Stimulated activated CD4-positive, alpha-beta T cell treated with anti-CD3 and anti-CD28 coated beads, Interleukin-12 subunit alpha, Interleukin-12 subunit beta, amount 100 ng/mL, for 48 hours (primary cell): Measurements from ENCODE around the gene CDON.

Experiments
- DNase-seq, 3 donors: peaks; one replicate each; pipeline ENCODE4 v3.0.0-alpha.2; 2020; ENCODE audit warnings: low read depth in 2 of 3, low spot score in 1 of 3

Gene CDON

DNA sequence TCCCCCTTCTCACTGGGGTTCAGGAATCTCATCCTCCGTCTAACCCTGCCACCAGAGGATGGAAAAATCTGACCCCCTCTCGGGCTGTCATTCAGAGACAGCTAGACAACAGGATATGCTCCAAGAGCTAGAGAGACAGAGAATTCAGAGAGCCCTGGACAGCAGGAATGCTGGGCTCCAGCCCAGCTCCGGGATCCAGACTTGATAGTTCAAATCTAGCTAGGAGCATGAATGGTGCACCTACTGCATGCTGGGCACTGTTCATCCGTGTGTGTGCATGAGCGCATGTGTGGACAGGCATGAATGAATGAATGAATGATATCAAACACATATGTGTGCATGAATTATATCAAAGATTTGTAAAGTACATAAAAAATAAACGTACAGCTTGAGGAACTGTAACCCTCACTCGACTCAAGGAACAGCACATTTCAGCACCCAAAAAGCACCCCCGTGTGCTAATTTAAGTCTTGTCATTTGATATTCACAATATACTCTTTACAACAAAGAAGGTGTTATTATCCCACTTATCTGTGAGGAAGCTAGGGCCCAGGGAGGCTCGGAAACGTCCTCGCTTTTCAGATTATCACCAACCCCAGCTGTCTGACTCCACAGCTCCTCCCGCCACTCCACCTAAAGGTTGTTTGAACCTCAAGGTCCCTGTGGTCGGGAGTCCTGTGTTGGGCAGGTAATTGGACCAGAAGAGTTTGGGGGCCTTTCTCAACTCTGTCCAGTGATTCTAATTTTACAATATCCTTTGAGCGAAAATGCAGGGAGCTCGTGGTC is 117.5 kb downstream of the CDON start:
- no peak for DNase-seq

DNA sequence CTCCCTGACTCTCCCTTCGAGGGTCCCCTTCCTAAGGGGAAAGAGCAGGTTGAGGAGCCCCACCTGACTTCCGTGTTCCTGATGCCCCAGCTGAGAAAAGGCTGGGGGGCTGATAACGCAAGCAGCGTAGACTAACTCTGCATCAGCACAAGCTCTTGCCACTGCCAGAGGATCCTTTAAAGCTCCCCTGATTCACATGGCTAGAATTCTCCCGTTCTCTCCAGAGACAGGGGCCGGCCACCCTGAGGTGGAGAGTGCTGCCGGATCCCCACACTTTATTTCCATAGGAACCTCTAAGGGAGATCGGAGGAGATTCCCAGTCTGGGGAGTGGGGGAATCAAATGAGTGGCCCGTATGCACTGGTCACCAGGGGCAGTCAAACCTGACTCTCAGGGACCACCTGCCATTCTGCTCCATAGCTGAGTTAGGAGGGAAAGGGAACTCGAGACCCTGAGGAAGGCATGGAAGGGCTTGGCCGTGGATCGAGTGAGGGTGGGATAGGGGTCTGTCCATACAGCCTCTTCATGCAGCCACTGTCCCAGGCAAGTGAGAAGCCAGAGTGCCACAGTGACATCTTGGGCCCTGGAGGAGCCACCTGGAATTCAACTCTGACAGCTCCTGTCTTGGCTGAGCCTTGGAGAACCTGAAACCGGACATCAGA is 118.2 kb downstream of the CDON start:
- no peak for DNase-seq

DNA sequence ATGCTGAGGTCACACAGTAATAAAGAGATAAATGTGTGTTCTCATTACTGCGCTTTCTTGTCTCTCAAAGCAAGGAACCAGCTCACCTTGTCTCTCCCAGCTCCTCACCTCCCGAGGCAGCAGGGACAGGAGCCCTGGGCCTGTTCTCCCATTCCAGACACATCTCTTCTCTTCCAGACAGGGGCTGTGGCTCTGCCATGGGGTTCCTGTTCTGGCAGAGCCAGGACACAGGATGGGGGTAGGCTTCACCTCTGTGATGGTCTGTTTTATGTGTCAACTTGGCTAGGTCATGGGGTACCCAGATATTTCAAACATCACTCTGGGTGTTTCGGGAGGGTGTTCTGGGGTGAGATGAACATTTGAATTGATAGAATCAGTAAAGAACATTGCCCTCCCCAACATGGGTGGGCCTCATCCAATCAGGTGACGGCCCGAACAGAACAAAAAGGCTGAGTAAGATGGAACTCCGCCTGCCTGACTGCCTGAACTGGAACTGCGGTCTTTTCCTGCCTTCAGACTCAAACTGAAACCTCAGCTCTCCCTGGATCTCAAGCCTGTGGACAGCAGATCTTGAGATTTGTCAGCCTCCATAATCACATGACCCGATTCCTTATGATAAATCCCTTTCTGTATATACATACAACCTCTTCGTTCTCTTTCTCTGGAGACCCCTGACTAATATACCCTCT is 118.9 kb downstream of the CDON start:
- DNase-seq, result no peak

DNA sequence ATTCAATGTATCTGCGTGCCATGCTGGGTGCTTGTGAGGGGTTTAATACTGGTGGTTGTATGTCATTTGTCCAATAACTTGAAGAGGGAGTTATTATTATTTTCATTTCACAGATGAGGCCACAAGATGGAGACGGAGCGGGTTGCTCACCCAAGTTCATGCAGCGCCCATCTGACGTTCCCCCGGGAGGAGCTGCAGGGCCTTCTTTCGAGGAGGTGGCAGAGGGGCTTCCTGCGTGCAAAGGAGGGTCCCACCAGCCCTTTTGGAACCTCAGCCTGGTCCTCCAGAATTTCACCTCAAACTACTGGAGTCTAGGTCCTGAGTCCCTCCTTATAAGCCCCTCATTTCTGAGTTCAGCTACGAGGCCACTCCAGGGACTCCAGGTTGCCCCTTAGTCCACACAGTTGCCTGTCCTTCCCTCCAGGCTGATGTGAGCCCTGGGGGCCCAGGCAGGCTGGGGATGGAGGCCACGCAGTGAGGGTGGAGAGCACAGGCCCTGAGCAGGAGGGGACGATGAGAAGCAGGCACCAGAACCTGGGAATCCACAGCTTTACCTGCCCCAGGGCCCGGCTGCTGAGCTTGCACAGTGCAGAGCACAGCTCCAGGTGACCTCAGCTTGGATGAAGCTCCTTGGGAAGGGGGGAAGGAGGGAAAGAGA is 119.8 kb downstream of the CDON start:
- DNase-seq, result no peak

DNA sequence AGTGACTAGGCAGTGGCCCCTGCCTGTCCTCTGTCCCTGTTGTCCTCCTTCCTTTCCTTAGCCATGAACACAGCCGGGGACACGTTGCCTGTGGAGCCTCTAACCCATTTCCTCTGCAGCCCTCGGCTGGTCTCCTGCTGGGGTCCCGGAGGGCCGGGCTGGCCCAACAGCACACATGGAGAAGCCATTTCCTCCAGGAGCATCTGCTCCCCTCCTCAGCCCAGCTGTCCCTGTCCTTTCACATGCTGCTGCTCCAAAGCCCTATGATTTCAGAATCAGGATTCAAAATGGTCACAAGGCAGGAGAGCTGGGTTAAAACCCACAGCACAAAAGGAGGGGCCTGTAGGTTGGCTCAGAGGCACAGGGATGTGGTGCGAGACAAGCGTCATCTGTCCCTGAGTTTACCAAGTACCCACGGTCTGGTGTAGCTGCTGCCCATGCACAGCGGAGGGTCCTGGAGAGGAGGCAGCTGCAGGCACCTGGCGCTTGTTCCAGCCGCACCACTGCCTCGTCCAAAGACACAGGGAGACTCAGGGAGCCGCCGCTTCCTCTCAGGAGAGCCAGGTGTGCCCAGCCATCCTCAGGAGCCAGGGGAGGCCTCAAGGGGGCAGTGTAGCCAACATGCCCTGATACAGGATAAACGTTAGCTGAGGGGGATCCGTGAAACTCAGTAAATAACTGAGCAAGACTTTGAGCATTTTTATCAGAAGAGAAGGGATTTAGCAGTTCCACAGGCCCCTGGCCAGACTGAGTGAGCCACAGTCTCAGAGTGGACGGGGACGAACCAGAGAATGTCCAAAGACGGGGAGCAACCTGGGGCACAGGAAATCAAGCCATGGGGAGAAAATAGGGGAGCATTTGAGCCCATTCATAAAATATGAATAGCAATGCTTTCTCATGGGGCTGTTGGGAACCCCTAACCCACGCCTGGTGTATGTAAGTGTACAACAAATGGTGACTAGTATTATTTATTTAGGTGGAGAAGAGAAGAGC is 120.8 kb downstream of the CDON start:
- peak; percentile 28 to 42 (median 33) for DNase-seq

DNA sequence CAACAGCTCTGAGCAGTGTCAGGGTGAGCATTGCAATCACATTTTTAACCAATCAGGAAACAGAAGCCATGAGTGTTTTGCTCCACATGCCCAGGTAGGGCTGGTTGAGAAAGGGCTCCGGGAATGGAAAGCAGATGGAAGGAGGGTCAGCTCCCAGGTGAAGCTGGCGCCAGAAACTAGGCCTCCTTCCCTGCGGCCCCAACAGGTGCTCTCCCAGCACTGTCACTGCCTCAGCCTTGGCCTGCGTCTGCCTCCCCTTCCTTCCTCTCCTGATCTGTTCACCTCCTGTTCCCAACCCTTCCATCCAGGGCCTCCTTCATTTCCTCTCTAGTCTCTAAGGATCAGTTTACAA is 121.4 kb downstream of the CDON start:
- no peak for DNase-seq

DNA sequence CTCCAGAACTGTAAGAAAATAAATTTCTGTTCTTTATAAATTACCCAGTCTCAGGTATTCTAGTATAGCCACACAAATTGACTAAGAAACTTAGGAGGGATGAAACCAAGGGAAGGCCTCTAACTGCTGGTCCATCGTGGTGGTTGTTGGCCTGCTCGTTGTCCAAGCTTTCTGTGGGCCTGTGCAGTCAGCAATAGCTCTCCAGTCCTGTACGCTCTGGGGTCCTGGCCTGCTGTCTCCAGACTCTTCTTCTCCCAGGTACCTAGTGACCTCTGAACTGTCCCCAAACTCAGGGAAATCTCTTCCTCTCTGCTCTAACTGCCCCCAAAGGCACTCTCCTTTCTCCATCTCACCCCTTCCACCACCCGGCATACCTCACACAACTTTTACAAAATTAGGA is 122.5 kb downstream of the CDON start:
- DNase-seq, result no peak

DNA sequence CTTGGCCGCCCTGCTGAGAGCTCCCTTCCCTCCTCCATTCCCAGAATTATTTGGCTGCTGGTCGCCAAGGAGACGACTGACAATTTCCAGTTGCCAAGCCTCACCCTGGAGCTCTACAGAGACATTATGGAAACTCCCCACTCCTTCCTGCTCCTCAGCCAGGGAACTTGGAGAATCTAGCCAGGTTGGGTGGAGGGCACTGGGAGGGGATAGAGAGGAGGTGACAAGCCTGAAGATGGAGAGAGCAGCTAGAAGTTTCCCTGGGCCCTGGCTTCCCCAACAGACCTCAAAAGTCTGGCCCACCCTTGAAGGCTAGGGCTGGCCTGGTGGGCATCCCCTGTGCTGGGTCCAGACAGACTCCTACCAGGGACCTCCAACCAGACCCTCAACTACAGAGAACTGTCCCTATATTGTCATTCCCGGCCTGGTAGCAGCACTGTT is 123.6 kb downstream of the CDON start:
- no peak for DNase-seq

DNA sequence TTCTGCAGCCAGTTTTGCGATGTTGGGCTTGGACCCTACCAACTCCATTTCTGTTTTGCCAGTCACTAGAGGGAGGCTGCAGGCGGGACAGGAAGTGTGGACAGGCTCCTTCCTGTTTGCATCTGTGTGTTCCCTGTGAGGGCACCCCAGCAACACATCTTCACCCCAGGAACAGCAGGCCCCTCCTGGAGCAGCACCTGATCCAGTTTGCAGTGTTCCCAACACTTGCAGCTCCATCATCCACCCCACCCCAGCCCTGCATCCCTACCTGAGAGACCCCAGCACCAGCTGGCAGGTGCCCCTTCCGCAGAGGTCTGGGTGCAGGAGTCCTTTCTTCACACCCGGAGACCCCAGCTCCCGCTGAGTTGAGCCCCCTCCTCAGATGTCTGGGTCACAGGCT is 124.2 kb downstream of the CDON start:
- no peak for DNase-seq

DNA sequence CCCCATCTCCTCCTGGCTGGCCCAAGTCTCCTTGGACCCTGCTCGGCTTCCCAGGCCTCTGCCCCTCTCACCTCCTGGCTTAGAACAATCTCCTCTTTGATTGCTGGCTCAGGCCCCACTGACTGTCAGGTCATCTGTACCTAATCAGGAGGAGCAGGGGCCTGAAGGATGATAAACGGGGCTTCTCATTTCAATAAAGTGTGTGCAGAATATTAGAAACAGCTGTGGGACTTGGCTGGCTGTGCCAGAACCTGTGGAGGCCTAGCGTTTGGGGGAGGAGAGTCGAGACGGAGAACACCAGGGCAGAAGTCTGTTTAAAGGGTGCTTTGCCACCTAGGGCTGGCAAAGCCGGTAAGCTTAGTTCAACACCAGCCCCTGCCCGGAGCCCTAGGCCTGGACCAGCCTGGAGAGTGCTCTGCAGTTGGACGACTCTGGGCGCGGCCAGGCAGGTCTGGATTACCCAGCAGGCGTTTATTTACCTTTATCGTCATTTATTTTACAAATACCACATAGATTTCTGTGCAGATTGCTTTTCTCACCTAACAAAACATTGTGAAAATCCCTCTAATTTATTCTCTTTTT is 127.0 kb downstream of the CDON start:
- no peak for DNase-seq

DNA sequence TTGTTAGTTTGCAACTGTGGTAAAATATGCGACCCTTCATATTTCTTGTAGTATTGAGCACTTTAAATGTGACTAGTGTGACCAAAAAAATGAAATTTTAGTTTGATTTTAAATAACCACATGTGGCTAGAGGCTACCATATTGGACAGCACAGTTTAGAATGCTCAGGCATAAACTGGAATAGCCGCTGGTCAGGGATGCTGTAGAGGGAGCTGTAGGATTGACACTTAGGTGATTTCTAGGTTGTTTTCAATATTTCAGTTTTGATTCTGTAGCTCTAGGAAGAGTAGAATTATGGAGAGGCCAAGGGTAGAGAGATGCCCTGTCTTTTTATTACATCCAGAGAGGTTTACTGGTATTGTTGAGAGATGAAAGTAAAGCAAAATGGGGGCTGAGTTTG is 127.6 kb downstream of the CDON start:
- DNase-seq, result no peak

DNA sequence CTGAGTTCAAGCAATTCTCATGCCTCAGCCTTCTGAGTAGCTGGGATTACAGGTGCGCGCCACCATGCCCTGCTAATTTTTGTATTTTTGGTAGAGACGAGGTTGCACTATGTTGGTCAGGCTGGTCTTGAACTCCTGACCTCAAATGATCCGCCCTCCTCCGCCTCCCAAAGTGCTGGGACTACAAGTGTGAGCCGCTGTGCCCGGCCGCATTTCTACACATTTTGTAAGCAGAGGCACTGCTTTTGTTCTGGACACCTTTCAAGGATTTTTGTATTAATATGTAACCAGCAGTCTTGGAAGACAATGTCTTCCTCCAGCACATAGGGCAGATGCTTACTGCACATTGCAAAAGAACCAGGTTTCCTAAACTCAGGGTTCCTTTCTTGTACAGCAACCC is 128.2 kb downstream of the CDON start:
- DNase-seq, result no peak

DNA sequence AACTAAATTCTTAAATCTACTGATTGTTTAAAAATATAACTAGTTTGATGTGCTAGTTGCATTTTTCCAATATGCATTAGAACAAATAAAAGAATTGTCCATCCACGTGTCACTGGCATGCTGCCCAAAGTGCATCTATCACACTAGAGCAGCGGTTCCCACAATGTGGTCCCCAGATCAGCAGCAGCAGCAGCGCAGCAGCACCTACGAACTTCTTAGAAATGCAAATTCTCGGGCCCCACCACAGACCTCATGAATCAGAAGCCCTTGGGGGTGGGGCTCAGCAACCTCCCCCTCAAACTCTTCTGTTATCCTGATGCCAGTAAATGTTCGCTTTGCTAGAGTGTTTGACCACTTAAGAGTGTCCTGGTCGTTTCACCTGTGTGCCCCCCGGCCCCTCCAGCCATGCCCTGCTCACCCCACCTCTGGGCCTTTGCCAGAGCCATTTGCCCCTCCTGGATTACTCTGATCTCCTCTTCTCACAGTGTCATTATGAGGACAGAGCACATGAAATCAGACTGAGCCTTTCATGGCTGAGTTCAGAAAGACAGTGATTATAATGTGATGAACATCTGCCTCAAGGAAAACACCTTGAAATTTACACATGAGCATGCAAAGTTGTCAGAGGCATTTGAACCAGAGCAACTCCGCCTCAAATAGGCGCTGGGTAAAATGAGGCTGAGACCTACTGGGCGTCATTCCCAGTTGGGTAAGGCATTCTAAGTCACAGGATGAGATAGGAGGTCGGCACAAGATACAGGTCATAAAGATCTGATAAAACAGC is 129.4 kb downstream of the CDON start:
- no peak for DNase-seq

DNA sequence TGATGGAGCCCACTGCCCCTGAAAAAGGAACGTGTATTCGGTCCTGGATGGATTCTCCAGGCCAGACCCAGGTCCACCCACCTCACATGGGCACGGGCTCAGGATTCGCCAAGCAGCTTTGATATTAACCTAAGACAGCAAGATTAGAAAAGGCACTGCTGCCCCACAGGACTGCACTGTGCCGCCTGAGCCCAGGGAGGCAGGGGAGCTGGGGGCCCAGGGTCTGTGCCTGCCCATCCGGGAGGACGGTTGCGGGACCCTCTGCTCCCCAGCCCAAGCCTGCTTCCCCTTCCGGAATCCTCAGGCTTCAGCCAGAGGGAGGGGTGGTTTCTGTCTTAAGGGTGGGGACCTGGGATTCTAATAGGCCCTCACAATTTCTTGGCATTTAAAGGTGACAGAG is 130.4 kb downstream of the CDON start:
- DNase-seq, result no peak

DNA sequence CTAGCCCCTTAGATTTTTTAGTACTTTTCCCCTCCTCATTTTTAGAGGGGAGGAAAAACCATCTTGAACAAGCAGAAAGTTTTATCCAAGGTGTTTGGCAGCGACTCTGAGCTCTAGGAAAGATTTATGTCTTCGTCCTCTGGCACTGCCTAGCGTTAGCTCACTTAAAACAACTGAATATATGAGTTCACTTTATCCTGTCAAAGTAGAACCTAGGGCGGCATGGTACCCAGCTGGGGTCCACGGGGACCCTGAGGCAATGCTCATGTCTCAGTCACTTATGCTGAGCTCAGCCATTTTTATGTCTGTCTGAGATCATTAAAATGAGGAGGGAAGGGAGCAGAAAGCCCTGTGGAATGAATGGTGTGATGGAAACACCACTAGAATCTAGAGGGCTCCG is 131.0 kb downstream of the CDON start:
- DNase-seq, result no peak

DNA sequence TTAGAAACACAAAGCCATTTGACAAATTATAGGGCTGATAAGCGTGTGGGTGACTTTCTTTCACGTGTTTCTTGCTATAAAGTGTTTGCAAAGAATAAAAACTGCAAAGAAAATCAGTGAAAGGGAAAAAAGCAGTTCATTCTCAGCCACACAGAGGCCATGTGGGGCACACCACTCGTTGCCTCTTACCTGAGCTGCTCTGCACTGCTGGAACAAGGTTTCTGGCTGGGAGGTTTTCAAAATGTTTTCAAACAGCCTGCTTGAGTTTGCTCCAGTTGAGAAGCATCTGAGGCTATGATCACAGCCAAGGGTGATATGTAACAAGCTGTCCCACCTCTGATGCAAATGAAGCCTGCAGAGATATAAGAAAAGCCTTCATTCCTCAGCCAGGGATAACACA is 131.6 kb downstream of the CDON start:
- DNase-seq, result no peak

DNA sequence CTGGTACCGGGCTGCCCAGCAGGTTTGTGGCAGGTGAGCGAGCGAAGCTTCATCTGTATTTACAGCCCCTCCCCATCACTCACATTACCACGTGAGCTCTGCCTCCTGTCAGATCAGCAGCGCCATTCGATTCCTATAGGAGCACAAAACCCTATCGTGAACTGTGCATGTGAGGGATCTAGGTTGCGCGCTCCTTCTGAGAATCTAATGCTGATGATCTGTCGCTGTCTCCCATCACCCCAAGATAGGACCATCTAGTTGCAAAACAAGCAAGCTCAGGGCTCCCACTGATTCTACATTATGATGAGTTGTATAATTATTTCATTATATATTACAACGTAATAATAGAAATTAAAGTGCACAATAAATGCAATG is 132.6 kb downstream of the CDON start:
- no peak for DNase-seq

DNA sequence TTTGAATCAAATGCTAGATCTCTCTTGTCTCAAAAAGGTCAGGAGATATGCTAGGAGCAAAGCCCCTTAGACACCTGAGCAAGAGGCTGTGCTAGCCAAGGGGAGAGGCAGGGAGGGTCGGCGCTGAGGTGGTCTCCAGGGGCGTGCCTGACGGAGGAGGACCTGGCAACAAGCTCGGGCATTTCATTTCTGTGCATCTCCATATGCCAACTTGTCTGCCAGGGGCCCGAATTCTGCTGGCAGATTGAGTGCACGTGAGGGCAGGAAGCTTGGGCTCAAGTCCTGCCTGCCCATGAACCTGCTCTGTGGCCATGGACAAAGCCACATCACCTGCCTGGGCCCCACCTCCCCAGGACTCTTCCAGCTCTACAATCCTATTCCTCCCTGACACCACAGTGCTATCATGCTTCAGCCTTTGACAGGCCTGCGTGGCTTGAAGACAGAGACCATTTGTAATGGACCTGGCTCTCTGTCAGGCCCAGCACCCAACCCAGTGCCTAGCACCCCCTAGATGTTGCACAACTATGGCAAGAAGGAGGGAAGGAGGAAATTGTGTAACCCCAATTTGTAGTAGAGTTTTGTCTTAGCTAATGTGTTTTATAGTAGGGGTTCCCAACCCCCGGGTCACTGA is 133.1 kb downstream of the CDON start:
- no peak for DNase-seq

DNA sequence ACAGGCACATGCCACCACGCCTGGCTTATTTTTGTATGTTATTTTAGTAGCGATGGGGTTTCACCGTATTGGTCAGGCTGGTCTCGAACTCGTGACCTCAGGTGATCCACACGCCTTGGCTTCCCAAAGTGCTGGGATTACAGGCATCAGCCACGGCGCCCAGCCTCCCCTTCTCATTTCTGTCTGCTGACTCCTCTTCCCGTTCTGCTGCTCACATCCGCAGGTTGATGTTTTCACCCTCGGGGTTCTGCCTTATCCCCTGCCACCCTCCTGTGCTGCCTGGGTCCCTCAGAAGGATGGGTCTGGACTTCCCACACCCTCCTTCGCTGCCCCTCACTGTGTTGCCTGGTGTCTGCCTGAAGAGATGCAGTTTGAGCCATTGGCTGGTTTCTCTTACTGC is 136.0 kb downstream of the CDON start:
- DNase-seq, result no peak
